HG03159 (cell line): ENCODE data around the gene CPPED1.

Experiments used
- ATAC-seq: cut with Tn5 transposase; IDR thresholded peaks from one replicate; pipeline ENCODE4 v1.9.1; 2021; ENCODE audit warnings: mild to moderate bottlenecking, moderate library complexity; ENCODE audit not compliant: unreplicated experiment

Gene CPPED1

DNA sequence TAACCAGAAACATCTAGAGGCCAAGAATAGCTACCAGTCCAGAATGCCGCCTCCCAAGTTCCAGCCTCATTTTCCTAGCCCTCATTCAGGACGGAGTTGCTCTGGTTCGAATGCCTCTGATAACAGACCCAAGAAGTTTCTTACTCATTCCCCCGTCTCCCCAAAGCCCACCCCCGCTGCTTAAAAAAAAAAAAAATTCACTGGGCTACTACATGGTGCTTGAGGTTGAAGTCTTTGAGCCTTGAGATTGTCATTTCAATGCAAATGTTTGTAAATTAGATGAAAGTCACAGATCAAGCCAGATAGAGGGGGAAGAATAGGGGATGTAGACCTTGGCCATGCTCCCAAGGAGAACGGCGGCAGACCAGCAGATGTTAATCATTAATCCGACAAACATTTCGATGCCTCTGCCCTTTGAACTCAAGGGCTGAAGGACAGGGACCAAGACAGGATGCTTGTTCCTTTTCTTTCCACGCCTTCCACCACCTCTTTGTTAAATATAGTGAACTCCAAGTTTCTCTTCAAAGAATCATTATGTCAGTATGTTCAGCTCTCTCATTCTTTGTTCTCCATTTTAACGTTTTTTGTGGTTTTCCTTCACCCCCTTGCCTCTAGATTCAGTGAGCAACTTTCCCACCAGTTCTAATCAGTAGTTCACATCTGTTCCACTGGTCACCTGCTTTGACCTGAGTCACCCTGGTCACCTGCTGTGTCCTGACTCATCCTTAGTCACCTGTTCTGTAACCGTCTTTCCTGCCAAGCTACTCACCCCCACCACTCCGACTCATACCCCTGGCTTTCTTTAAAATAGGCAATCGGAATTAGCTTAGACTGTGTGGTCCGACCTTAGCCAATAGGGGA, 190.3 kb downstream of the CPPED1 start:
- ATAC-seq, result peak; percentile 48

DNA sequence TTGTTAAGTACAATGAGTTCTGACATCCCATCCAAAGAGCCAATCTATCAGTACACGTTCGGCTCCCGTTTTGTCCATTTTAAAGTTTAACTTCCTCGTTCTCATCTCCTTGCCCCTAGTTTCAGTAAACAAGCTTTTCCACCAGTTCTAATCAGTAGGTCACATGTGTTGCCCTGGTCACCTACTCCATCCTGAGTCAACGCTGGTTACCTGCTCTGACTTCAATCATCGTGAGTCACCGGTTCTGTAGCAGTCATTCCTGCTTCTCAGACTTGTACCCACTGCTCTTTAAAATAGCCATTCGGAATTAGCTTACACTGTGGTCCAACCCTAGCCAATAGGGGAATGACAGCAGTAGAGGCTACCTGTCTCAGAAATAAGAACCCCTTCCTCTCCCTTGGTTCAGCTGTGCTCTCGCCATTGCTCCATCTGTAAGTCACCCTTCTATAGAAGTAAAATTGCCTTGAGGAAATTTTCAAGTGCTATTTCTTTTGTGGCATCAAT, 191.0 kb downstream of the CPPED1 start:
- ATAC-seq, result no peak

DNA sequence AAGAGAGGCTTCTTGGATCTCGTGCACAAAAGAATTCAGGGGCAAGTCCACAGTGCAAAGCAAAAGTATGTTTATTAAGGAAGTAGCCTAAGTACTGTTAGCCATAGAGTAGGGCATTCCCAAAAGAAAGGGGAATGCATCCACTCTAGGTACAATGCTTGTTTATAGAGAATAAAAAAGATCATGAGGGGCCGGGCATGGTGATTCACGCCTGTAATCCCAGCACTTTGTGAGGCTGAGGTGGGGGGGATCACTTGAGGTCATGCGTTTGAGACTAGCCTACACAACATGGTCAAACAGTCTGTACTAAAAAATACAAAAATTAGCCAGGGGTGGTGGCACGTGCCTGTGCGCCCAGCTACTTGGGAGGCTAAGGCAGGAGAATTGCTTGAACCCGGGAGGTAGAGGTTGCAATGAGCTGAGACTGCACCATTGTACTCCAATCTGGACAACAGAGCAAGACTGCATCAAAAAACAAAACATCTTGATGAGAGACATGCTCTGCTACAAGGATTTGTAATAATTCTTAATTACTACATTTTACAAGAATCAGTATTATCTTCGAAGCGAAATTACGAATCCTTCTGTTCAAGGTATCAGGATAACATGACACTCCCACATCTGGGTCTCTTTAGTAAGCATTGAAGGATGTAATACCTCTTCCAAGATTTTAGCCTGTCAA, 191.6 kb downstream of the CPPED1 start:
- ATAC-seq, result no peak

DNA sequence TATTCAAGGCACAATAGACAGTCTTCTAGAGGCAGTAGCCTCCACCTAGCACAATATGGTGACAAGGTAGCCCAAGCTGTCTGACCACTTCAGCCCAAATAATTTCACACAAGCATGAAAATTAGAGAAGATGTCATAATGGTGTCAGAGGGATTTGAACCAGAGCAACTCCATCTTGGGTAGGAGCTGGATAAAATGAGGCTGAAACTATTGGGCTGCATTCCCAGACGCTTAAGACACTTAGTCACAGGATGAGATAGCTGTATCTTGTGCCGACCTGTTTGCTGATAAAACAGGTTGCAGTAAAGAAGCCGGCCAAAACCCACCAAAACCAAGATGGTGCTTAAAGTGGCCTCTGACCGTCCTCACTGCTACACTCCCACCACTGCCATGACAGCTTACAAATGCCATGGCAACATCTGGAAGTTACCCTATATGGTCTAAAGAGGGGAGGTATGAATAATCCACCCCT, 192.6 kb downstream of the CPPED1 start:
- ATAC-seq, result no peak

DNA sequence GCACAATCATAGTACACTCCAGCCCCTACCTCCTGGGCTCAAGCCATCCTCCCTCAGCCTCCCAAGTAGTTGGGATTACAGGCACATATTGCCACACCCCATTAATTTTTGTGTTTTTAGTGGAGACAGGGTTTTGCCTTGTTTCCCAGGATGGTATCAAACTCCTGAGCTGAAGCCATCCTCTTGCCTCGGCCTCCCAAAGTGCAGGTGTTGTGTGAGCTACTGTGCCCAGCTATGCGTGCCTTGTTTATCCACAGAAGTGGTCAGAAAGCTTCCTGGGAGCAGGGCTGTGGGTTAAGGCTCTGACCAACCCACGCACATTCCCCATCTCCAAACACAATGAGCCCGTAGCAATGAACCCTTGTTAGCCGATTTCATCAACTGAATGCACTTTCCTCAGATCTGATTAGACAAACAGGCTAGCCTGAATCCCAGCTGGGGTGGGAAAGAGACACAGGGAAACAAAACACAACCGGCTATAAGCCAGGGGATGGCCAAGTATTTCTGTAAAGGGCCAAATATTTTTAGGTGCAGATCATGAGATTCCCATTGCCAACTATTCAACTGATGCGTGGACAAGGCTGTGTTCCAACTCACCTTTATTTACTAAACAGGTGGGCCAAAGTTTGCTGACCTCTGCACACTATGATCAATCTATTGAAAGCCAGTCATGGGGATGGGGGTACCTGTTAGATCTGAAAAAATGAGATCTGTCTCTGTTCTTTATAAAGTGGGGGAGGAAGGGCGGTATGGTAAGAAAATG, 193.6 kb downstream of the CPPED1 start:
- ATAC-seq, result no peak
